MM.1S (cell line): ENCODE results near the gene FLT1.

ENCODE experiments used
- DNase-seq: peaks from one replicate; pipeline ENCODE4 v3.0.0-alpha.2; 2015
- H2AFZ ChIP-seq: fragments of 300-600 bp; sonication (generic); 2 replicates; pipeline ENCODE4 v1.6.0; 2016; ENCODE audit warnings: antibody characterized with exemption, low read length
- H3F3A ChIP-seq: fragments of 300-600 bp; sonication (generic); 2 replicates; pipeline ENCODE4 v1.6.1; 2016; ENCODE audit warnings: mild to moderate bottlenecking, antibody characterized with exemption, low read length, moderate library complexity, mixed read lengths; ENCODE audit not compliant: insufficient read depth
- H3K27ac ChIP-seq: fragments of 300-600 bp; sonication (generic); 2 replicates; pipeline ENCODE4 v1.5.1; 2016; ENCODE audit warnings: mild to moderate bottlenecking, low read length
- H3K27me3 ChIP-seq: fragments of 300-600 bp; sonication (generic); replicated peaks from 2 replicates; pipeline ENCODE4 v1.6.0; 2016; ENCODE audit warnings: low read length; ENCODE audit not compliant: insufficient read depth
- H3K36me3 ChIP-seq: fragments of 300-600 bp; sonication (generic); replicated peaks from 2 replicates; pipeline ENCODE4 v1.6.1; 2016; ENCODE audit warnings: mild to moderate bottlenecking, low read length, mixed read lengths; ENCODE audit not compliant: insufficient read depth
- H3K4me1 ChIP-seq: fragments of 300-600 bp; sonication (generic); 2 replicates; pipeline ENCODE4 v1.6.1; 2016; ENCODE audit warnings: low read length, mixed read lengths
- H3K4me2 ChIP-seq: fragments of 300-600 bp; sonication (generic); 2 replicates; pipeline ENCODE4 v1.6.0; 2016; ENCODE audit warnings: low read depth, low read length
- H3K4me3 ChIP-seq: fragments of 300-600 bp; sonication (generic); 2 replicates; pipeline ENCODE4 v1.5.1; 2016; ENCODE audit warnings: low read length, mixed read lengths
- H3K79me2 ChIP-seq: fragments of 300-600 bp; sonication (generic); 2 replicates; pipeline ENCODE4 v1.6.1; 2016; ENCODE audit warnings: mixed run types, low read length, mixed read lengths
- H3K9ac ChIP-seq: fragments of 300-600 bp; sonication (generic); 2 replicates; pipeline ENCODE4 v1.6.1; 2016; ENCODE audit warnings: low read length, mixed read lengths
- H3K9me2 ChIP-seq: fragments of 300-600 bp; sonication (generic); replicated peaks from 2 replicates; pipeline ENCODE4 v1.6.1; 2016; ENCODE audit warnings: mild to moderate bottlenecking, low read length, mixed read lengths; ENCODE audit not compliant: insufficient read depth
- H3K9me3 ChIP-seq: fragments of 300-600 bp; sonication (generic); replicated peaks from 2 replicates; pipeline ENCODE4 v1.6.1; 2016; ENCODE audit warnings: mild to moderate bottlenecking, low read length, mixed read lengths; ENCODE audit not compliant: insufficient read depth
- H4K20me1 ChIP-seq: fragments of 300-600 bp; sonication (generic); 2 replicates; pipeline ENCODE4 v1.6.1; 2016; ENCODE audit warnings: mild to moderate bottlenecking, low read length, moderate library complexity, mixed read lengths; ENCODE audit not compliant: insufficient read depth
- CTCF ChIP-seq: fragments of 300-600 bp; sonication (generic); IDR thresholded peaks from 2 replicates; pipeline ENCODE4 v1.5.1; 2016; ENCODE audit warnings: antibody characterized with exemption, low read length, mixed read lengths
- EZH2 ChIP-seq: fragments of 300-600 bp; sonication (generic); optimal IDR thresholded peaks from 2 replicates; pipeline ENCODE3; 2017; ENCODE audit warnings: low read depth, mild to moderate bottlenecking, antibody characterized with exemption, low read length, mixed read lengths
- EZH2phosphoT487 ChIP-seq: fragments of 300-600 bp; sonication (generic); IDR thresholded peaks from 2 replicates; pipeline ENCODE4 v1.6.1; 2018; ENCODE audit warnings: antibody characterized with exemption, low read length

FLT1 gene

GRCh38 chr13:28476919-28477708 lies 17.8 kb downstream of the FLT1 start:
- H4K20me1 ChIP-seq: no peaks in the 10 kb centered on the region
- H3K27me3 ChIP-seq: no peaks in the 10 kb centered on the region

GRCh38 chr13:28475916-28476725 lies 18.8 kb downstream of the FLT1 start:
- no peak overlapping the region for H3K4me2 ChIP-seq

More at GRCh38 chr13:28476919-28477708, 17.8 kb downstream of the FLT1 start:
- H3K36me3 ChIP-seq: no peaks in the 10 kb centered on the region
- H3K4me2 ChIP-seq: no peak overlapping the region
- no peak overlapping the region for H3K27ac ChIP-seq
- no peaks in the 10 kb centered on the region for H3F3A ChIP-seq
- TF ChIP-seq EZH2phosphoT487 (no peak), EZH2 (no peak)
- no peak overlapping the region for H3K4me3 ChIP-seq
- H2AFZ ChIP-seq: no peak overlapping the region
- no peaks in the 10 kb centered on the region for H3K9me3 ChIP-seq
- no peak for DNase-seq
- H3K79me2 ChIP-seq: no peaks in the 10 kb centered on the region
- H3K4me1 ChIP-seq: no peaks in the 10 kb centered on the region
- no peaks in the 10 kb centered on the region for H3K9me2 ChIP-seq
- H3K9ac ChIP-seq: no peak overlapping the region

DNA sequence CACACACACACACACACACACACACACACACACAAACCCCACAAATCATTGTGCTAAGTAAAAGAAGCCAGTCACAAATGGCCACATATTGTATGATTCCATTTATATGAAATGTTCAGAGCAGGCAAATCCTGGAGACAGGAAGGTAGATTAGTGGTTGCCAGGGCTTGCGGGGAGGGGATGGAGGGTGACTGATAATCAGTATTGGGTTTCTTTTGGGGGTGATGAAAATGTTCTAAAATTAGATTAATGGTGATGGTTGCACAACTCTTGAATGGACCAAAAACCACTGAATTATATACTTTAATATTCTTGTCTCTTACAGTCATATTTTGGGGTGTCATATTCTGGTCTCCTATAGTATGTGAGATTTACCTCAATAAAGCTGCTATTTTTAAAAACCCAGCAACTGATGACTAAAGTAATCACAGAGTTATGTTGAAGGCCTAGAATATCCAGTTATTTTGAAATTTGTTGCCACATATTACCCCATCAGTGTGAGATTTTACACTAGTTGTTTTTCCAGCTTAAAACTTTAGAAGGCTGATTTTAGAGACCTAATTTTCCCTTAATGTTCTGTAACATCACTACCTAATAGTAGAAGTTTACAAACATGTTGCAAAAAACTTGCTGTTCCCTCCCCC lies 20.3 kb downstream of the FLT1 start:
- Histone ChIP-seq H3F3A (no peaks in the 10 kb centered on the region), H3K4me1 (no peaks in the 10 kb centered on the region), H4K20me1 (no peaks in the 10 kb centered on the region)

More at GRCh38 chr13:28475916-28476725, 18.8 kb downstream of the FLT1 start:
- Histone ChIP-seq H3K9me2 (no peaks in the 10 kb centered on the region), H4K20me1 (no peaks in the 10 kb centered on the region), H3K9ac (no peak overlapping the region), H3K4me3 (no peak overlapping the region), H3K4me1 (no peaks in the 10 kb centered on the region), H3K9me3 (no peaks in the 10 kb centered on the region), H3K79me2 (no peaks in the 10 kb centered on the region), H3K36me3 (no peaks in the 10 kb centered on the region), H2AFZ (no peak overlapping the region), H3F3A (no peaks in the 10 kb centered on the region), H3K27ac (no peak overlapping the region), H3K27me3 (no peaks in the 10 kb centered on the region)
- no peak for DNase-seq
- no peak for TF ChIP-seq EZH2
- no peak for TF ChIP-seq CTCF
- no peak for TF ChIP-seq EZH2phosphoT487

More for the DNA sequence above, 20.3 kb downstream of the FLT1 start:
- no peak overlapping the region for H3K4me3 ChIP-seq
- H3K9me2 ChIP-seq: no peaks in the 10 kb centered on the region
- H3K9me3 ChIP-seq: no peaks in the 10 kb centered on the region
- H3K27ac ChIP-seq: no peak overlapping the region
- H3K4me2 ChIP-seq: no peak overlapping the region
- no peak for DNase-seq
- no peaks in the 10 kb centered on the region for H3K36me3 ChIP-seq
- no peaks in the 10 kb centered on the region for H3K27me3 ChIP-seq
- no peaks in the 10 kb centered on the region for H3K79me2 ChIP-seq
- no peak overlapping the region for H2AFZ ChIP-seq
- H3K9ac ChIP-seq: no peak overlapping the region
- TF ChIP-seq EZH2 (no peak), EZH2phosphoT487 (no peak), CTCF (no peak)
